Right renal pelvis (tissue), 4 donors: ENCODE data around the gene RYR2. TPM values are rescaled to one million over a fixed set of nuclear protein-coding genes. Genes with fewer than 3 reads are reported as not detected.

ENCODE experiments used
- DNase-seq, 4 donors: peaks; one replicate each; pipeline ENCODE4 v3.0.0-alpha.2; 2013; ENCODE audit warnings: low read depth in 4 of 4, low spot score in 3 of 4, missing footprints in 1 of 4
- polyA plus RNA-seq, 4 donors: library from polyadenylated mRNA; unstranded; fragments of 120-200 nt; gene quantifications; one replicate each; pipeline ENCODE4 v1.2.1, GENCODE V29; 2013; ENCODE audit not compliant: insufficient read length in 4 of 4

The RYR2 gene
- polyA plus RNA-seq, 4 donors, result 1.4 to 2.1 (median 1.6) TPM

DNA sequence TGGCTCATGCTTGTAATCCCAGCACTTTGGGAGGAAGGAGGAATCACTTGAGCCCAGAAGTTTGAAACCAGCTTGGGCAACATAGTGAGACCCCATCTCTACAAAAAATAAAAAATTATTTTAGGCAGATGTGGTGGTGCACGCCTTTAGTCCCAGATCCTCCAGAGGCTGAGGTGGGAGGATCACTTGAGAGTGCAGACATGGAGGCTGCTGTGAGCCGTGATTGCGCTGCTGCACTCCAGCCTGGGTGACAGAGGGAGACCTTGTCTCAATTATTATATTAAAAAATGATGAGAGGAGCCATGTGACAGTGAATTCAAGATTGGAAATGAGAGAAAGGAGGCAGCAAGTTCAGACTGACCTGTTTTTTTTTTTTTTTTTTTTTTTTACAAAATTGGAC, 566.4 kb downstream of the RYR2 start:
- DNase-seq, result no peak

DNA sequence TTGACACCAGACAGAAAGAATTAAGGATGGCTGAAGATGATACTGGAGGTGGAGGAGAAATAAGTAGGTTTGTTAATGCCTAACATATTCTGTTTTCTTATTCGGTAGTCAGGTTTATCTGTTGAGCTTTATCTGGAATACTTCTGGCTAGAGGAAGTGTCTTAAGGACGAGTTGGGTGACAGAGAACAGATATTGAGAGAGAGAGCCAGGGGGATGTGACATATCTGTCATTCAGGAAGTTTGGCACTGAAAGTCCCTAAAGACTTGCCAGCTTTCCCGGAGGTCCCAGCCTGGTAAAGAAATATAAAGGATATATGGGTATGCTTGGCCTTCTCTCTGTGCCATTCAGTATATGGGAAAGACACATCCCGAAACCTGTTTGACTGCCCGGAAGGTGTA, 568.2 kb downstream of the RYR2 start:
- DNase-seq, result no peak

DNA sequence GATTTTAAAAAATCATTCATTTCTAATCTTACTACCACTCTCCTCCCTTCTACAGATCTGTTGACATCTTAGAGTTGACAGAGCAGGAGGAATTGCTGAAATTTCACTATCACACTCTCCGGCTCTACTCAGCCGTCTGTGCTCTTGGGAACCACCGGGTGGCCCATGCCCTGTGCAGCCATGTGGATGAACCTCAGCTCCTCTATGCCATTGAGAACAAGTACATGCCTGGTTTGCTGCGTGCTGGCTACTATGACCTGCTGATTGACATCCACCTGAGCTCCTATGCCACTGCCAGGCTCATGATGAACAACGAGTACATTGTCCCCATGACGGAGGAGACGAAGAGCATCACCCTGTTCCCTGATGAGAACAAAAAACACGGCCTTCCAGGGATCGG, 572.0 kb downstream of the RYR2 start:
- no peak for DNase-seq

DNA sequence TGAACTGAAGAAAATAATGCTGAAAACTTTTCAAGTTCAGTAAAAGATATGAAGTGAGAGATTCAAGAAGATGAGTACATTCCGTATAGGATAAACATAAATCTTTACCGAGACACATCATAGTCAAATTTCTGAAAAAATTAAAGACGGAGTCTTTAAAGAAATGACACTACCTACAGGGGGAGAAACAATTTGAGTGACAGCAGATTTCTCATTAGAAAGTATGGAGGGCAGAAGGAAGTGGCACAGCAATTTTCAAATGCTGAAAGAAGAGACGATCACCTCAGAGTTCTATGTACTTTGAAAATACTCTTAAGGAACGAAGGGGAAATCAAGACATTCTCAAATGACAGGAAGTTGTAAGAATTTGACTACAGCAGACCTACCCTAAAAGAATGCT, 577.6 kb downstream of the RYR2 start:
- no peak for DNase-seq

DNA sequence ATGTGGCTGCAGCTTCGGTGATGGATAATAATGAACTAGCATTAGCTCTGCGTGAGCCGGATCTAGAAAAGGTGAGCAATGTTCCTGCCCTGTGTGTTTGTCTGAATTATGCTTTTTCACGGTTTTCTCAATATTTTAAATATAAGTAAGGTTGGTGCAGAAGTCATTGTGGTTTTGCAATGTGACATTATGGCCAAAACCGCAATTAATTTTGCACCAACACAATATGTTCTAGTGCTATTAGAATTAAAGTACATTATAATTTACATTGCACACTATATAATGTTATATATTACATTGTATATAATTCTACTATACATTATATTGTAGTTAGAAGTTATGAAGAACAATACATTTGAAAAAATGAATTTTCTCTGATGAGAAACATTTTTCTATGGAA, 592.9 kb downstream of the RYR2 start:
- no peak for DNase-seq

DNA sequence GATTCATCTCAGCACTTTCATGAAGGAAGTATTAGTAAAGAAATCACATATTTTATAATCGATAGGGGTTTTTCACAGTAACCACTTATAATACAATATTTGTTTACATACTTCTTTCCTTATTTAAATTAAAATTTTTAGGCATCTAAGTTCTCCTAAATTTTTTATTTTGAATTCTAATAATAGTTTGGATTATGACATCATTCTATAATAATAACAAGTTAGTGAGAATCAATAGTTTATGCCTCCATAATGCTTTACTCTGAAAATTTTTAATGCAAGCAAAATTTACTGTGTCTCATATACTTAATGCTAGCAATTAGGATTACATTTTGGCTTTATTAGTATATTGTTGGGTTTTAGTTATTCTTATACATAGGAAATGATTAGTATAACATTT, 596.6 kb downstream of the RYR2 start:
- no peak for DNase-seq

DNA sequence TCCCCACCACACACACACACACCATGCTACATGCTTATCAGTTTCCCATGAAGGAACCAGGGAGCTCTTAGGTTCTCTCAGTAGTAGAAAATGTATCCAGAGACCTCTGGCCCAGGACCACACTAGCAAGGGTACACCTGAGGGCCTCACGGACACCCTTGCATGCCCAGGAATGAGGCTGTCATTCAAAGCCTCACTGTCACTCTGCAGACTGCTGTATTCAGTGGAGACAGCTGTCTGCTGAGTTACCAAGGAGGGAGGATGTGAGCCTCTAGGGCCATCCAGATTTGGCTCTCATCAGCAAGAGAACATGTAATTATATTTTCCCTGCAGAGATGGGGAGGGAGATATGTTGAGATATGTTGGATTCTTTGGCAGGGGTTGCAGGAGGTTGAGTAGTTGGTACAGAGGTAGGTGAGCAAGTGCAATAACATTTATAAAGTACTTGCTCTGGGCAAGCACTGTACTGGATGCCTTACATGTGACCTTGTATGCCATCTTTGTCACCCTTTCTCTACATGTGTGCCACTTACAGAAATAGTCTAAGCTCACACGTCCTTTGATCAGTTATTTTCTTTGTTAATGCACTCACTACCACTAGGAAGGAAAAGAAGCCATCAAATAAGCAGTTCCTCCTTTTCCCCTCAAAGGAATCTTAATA, 598.2 kb downstream of the RYR2 start:
- DNase-seq, result no peak

DNA sequence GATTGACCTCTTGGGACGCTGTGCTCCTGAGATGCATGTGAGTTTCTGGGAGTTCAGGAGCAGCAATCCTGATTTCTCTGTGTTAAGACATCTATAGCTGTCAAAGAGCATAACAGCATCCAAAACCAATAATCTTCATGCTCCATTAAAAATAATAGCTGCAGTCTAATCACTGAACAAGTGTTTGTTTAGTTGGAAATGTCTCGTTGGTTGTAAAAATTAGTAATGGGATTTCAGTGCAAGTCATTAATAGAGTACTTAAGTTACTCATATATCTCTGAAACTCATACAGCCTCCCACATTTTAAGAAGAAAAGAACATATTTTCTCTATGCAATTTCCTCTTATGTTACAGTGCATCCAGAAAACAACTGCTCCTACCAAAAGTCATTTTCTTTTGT, 599.0 kb downstream of the RYR2 start:
- peak in 2 of 4 donors; percentile 1 to 7 for DNase-seq

DNA sequence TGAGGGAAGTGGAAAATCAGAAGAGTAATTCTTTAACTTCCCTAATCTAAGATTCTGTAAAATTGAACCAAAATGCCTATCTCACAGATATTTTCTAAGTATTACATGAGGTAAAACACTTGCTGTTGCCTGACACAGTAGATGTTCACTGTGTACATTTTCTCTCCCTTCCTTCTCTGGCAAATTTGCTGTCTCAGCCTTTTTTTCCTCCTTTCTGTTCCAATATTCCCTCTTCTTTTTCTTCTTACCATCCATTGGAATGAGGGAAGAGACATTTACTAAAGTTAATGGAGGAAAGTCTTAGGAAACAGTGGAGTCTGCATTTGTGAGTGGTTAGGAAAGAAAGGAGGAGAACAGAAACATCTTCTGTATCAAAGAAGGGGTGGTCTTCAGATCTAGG, 608.8 kb downstream of the RYR2 start:
- no peak for DNase-seq

DNA sequence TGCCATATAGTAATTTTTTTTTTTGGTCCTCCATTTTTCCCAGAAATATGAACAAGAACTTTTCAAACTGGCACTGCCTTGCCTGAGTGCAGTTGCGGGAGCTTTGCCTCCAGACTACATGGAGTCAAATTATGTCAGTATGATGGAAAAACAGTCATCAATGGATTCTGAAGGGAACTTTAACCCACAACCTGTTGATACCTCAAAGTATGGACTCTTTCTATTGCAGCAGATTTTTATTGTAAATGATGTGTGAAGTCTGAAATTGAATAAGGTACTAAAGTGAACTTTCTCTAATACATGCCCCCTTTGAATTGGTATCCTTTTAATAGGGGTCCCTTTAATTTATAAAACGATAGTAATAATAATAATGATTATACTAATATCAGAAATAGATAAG, 613.8 kb downstream of the RYR2 start:
- no peak for DNase-seq

DNA sequence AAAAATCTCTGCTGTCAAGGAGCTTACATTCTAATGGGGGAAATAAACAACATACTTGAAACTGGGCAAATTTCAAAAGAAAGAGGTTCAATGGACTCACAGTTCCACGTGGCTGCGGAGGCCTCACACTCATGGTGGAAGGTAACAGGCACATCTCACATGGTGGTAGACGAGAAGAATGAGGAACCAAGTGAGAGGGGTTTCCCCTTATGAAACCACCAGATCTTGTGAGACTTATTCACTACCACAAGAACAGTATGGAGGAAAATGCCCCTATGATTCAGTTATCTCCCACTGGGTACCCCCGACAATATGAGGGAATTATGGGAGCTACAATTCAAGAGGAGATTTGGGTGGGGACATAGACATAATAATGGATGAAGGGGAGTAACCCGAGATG, 622.4 kb downstream of the RYR2 start:
- DNase-seq, result no peak

DNA sequence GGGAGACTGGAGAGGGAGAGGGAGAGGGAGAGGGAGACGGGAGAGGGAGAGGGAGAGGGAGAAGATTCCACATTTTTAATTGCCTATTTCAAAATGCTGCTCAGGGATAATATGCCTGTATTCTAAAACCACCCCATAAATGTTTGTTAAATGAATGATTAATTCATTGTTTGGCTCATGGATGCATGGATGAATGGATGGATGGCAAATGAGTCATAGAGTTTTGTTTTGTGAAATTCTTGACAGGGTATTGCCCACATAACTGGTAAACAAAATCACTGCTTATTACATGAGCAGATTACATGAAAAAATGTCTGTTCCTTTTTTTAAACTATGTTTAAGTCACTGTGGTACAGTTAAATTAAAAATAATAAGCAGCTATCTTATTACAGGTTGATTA, 628.3 kb downstream of the RYR2 start:
- DNase-seq, result no peak

DNA sequence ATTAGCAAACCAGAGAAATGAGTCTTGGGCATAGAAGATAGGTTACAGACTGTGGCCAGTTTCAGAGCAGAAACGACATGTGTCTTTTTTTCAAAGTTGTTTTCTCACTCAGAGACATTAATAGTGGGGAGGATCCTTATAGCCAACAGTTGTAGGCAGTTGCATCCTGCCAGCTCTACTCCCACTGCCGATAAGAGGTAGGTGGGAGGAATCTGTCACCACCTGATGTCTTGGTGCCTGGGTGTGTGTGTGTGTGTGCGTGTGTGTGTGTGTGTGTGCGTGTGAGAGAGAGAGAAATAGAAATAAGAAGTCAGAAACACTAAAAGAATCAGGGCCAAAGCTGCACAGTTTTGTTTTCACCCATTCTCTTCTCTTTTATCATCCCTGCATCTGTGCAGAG, 629.3 kb downstream of the RYR2 start:
- DNase-seq, result no peak

DNA sequence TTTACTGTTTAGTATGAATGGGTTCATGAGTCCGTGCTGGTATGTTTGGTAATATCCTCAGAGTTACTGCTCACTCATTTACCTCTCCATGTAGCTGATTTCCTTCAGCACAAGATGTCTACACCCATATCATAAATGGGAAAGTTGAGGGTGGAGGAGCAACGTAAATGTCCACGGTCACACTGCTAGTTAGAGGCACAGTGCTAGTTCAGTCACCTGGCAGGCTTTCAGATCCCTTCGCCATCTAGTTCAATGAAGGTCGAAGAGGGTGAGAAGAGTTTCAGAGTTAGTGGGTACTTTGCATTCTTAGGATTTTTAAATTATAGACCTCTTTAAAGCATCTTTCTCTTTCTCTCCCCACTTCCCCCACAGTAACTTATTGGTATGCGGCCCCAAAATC, 630.0 kb downstream of the RYR2 start:
- DNase-seq, result no peak

DNA sequence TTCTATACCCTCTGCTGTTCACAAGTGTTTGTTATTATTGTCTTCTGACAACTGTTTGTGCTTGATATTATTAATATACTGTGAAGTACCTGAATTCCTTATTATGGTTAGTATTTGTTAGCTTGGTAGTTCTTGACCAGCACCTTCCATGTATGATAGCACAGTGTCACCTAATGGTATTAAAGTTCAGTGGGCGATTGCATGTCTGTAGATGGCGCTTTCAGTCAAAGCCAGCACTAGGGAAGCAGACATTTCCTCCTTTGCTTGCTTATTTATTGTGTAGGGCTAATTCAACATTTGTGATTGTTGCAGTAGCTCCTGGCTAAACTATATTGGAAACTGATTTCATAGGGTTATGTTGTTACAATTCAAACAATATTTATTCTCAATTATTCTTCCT, 630.8 kb downstream of the RYR2 start:
- no peak for DNase-seq

DNA sequence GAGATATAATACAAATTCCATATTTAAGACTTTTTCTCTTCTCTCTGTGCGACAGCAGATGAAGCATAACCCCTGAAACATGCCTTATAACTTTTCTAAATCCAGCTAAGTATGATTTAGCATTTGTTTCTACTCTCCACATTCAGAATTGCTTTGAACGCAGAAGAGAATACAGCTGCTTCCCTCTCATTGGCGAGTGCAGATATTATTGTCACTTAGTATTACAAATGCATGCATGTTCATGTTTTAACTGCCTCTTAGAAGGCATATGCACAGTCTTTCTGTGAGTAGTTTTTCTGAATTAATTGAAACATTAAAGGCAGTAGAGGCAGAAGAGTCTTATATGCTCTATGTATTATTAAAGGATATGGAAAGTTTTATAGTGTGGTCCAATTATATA, 631.6 kb downstream of the RYR2 start:
- no peak for DNase-seq

DNA sequence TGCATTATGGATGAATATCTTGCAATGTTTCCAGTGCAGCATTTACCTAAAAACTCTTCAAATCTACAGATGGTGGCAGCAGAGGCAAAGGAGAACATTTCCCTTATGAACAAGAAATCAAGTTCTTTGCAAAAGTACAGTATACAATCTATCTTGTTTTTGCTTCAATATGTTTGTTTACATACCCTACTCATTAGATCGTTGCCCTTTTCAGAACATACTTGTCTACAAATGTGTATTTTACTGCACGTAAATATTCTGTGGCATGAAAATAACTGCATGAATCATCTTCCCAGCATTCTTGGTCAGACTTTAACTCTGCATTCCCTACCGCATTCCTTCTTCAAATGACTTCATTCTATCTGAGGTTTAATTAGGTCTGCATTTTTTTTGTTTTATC, 636.0 kb downstream of the RYR2 start:
- no peak for DNase-seq

DNA sequence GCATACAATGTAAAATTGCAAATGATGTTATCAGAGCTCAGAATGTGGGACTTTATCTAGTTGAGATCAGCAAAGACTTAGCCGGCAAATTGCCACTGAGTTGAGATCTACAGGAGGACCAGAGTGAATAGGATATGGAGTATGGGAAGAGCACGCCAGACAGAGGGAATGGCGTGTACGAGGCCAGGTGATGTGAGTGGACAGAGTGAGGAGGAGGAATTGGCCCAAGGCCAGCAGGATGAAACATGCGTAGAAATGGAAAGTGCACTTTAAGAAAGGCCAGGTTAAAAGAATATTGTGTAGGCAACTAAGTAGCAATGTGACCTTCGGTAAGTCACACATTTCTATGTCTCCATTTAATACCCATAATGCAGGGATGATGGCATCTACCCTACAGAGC, 637.7 kb downstream of the RYR2 start:
- no peak for DNase-seq

DNA sequence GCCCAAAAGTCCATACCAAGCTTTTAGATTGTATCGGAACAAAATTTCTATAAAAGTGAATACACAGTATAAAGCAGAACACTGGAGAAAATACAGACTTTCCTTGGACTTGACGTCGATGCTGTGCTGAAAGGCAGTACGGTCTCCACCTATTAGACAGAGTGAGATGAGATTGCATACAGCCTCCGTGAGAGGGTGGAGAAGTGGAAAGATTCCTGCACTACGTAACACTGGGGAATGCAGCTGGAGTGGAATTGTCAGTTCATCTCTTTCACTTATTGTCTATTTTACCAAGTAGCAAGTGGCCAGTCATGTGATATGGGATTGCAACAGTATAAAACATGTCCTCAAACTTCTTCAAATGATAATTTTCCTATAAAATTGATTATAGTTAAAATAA, 639.2 kb downstream of the RYR2 start:
- DNase-seq, result no peak

DNA sequence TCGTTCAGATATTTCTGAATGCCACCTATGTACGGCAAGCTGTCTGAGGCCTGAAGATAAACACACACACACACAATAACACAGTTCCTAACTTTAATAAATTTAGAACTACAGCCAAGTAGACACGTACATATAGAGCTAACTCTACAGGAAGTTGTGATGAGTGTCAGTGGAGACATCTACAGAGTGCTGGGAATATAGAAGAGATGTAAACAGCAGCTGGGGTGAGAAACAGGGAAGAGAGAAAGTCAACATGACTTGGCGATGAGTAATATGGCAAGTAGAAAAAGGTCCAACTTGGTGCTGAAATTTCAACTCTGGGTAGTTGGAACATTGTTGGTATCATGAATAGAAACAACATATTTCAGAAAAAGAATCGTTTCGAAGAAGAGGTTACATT, 642.3 kb downstream of the RYR2 start:
- no peak for DNase-seq

DNA sequence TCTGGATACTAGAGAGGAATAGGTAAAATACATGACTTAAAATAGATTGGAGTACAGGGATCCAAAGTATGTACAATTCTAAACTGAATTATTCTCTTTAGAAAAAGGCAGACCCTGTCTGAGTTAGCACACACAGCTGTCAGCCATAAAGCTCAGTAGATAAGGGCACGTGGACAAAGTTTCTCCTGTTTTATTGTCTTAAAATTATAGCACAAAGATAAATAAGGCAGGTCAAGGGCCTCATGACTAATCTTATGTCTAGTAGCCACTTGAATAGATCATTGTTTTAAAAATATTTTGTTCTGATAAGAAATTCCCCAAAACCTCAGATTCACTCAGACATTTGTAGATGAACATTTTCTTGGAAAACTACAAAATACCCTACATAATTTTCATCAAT, 643.6 kb downstream of the RYR2 start:
- no peak for DNase-seq

DNA sequence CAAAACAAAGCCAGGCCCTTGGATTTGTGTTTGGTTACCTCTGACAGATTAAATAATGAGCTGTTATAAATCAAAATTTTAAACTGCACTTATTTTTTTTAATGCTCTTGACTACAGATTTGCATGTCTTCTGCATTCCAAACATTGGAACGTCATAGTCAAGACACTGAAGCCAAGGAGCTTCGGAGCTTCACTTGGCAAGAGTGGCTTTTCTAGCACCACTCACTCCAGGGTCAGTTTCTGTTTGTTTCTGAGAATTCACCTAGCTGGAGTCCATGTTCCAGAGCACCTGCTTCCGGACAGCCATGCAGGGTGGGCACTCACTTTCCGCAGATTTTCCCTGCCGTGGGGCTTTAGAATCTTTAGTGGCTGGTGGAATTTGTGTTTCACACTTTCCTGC, 645.8 kb downstream of the RYR2 start:
- DNase-seq, result no peak

DNA sequence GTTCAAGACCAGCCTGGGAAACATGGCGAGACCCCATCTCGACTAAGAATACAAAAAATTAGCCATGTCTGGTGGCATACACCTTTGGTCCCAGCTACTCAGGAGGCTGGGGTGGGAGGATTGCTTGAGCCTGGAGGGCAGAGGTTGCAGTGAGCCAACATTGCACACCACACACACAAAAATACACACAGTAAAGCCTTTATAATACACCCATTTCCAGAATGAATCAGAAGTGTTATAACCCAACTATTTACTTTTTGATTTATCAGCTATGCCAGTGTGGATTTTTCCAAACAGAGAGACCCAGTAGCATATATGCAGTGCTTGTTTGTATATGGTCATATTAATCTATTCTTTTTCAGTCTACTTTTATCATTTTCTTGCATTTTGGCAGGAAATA, 648.7 kb downstream of the RYR2 start:
- no peak for DNase-seq
